GM18868 (cell line): ENCODE results near the gene BBX.

Experiments
- ATAC-seq: cut with Tn5 transposase; IDR thresholded peaks from one replicate; pipeline ENCODE4 v1.9.1; 2021; ENCODE audit warnings: mild to moderate bottlenecking, moderate library complexity; ENCODE audit not compliant: unreplicated experiment

BBX gene

DNA sequence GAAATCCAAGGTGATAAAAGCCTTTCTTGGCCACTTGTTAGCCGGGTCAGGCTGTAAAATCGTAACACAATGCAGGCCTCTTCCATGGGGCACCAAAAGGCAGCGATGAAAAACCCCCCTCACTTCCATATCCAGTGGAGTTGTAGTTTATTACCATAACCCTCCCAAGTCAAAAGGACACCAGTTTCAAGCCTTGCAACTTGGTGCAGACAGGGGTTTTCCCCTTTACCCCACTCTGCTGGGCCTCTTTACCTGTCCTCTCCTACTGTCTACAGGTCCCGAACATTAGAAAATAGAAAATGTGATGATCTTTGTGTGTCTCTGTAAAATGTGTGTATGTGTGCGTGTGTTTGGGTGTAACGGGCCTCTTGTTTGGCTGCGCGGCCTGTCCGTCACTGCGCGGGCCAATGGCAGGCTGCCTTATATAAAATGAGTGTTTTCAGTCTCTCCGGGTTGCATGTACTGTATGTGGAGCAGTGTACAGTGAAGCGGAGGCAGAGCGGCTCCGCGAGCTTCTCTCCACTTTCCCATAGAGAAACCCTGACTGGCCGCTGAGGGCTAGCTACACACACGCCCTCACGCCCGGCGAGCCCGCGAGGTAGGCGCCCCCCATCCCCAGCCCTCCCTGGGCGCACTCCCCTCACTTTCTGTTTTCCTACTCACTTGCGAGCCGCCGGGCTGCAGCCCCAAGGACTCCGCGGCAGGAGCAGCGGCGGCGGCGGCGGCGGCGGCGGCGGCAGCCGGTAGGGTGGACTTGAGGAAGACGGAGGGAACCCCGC, at the start of gene BBX:
TSS of gene BBX (plus strand) at position 453 of the 779 bp plus-strand sequence. CDS start 187,499 bp downstream, outside the sequence.
- peak; percentile 90 for ATAC-seq

DNA sequence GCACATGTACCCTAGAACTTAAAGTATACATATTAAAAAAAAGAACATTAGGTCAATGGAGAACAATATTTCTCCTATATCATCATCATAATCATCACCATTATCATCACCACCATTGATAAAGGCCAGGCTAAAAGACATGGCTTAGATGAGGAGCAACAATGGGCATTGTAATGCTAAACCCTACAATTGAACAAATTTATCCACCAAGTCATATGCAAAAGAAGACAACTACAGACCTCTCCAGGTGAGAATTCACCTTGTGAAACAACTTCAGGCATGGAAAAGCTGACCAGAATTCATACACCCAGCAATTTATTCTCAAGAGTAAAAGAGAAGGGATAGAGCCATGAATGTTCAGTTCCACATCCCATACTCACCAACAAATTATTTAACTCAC, 46.3 kb upstream of the BBX start:
- ATAC-seq, result no peak

DNA sequence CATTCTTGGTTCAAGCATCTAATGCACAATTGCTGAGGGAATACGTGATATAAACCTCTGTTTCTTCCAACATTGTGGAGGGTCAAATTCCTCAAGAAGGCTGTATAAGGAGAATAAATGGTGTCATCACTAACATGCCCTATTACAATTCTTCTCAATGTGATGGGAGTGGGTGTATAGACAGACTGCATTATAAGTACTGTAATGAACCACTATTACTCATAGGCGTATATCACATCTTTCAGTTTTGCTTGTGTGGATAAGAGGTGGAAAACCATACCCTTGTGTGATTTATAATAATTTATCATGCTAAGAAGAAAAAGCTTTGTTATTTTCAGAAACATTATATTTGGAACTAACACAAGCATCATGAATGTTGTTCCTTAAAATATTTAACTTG, 35.3 kb upstream of the BBX start:
- no peak for ATAC-seq

DNA sequence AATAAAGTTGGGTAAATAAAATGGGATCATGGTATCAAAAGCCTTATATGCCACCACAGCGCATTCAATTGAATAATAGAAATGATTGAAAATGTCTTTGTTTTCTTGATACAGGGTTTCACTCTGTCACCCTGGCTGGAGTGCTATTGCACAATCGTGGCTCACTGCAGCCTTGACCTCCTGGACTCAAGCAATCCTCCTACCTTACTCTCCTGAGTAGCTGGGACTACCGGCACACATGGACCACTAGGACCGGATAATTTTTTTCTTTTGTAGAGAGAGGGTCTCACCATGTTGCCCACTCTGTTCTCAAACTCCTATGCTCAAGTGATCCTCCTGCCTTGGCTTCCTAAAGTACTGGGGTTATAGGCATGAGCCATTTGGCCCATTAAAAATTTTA, 33.8 kb upstream of the BBX start:
- no peak for ATAC-seq

DNA sequence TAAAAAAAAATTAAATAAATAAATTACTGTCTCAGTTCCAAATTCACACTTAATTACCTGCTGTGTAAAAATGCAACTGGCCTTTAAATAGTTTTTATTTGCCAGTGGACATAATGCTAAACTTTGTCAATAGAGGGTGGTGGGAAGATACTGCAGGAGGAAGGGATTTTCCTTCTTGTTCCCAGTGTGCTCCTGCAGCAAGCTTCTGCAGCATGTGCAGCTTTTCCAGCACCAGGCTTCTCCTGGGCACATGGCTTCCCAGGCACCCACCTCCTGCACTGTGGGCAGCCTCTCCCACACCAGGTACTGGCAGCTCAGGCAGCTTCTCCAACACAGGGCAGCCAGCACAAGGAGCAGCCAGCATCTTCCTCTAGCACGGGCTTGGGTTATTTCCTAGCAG, 29.6 kb upstream of the BBX start:
- no peak for ATAC-seq

DNA sequence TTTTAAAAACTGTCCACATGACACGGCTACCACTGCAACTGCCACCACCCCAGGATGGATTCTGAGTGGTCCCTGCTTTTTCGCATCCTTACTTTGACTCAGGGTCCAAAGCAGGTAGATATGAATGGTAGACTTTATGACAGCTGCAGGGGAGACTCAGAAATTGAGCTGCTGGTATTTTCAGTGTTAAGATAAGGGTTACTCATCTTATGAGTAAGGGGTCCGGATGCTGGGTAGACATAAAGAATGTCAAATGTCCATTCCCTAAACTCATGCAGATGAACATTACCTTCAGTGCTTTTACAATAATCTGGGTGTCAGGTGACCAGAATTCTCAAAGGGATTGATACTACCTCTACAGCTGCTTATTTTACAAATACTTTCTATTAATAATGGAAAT, 25.9 kb upstream of the BBX start:
- ATAC-seq, result no peak

DNA sequence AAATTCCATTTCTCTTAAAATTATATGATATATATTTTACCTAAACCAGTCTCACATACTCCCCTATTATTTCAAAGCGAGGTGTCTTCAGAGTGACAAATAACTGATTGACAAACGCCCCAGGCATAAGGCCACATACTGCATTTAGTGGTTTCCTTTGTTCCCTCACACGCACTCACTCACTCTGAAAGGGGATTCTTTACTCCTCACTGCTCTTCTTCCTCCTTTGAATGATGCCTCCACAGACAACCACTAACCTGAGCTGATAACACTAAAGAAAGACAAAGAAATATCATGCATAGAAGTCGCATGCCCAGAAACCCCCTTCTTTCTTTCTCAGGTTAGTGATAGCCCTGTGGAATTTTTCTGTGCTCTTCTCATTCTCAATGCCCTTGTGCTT, 24.1 kb upstream of the BBX start:
- peak; percentile 87 for ATAC-seq

DNA sequence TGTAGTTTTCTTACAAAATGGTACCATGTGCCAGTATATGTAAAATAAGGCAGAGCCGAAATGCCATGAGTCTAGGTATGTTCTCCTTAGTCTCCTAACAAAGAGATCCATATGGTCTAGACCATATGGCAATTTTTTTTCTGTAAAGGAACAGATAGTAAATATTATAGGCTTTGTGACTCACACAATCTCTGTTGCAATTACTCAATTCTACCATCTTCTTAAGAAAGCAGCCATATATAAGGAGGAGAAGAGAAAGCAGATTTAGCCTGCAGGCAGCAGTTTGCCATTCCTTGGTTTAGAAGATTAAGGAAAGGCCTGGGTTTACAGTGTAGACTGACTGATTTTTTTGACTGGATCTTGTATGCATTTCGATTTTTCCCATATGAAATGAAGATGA, 16.3 kb upstream of the BBX start:
- no peak for ATAC-seq

DNA sequence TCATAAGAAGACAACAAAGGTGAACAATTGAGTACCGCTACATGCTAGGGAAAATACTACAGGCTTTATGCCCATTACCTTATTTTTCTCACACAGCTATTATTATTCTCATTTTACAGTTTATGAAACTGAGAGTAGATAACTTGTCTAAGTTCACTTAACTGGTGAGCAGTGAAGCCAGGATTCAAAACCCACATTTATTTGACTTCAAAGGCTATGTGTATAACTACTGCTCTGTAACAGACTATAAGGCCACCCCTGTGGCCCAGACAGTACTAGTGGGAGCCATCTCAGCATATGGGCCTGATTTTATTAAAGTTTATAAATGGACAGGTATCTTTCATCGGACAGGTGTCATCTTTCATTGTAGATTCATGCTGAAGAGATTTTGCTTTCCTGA, 14.4 kb upstream of the BBX start:
- peak; percentile 57 for ATAC-seq

DNA sequence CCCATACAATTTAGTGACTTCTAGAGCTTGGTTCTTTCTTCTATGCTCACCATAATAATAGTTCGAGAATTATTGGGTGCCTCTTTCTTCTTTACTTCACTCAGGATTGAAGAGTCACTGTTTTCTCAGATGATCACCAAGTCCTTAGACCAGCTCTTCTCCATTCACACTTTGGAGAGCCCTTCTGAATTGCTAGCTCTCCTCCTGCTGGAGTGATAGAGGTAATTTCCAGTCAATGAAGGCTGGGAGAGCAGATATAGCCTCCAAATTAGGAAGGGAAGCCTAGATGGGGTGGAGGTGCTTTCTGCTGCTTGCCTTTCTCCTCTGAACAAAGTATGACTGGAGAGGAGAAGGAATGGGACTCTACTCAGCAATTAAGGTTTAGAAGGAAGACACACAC, 10.7 kb upstream of the BBX start:
- no peak for ATAC-seq

DNA sequence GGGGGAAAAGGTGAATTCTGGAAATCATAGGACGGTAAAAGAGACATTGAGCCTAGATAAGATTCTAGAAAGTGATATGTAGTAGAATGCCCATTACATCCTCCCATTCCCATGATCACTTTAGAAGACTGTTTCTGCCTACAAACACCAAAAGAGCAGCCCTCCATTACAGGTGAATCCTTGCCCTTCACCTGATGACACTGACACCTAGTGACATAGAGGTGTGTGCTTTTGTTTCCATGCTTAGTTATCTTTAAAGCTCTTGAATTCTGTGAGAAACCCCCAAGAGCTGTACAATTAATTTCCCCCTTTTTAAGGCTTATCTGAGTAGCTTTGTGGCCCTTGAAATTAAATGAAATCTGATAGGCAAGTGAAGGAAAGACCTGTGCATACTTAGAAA, 8.3 kb upstream of the BBX start:
- ATAC-seq, result no peak

DNA sequence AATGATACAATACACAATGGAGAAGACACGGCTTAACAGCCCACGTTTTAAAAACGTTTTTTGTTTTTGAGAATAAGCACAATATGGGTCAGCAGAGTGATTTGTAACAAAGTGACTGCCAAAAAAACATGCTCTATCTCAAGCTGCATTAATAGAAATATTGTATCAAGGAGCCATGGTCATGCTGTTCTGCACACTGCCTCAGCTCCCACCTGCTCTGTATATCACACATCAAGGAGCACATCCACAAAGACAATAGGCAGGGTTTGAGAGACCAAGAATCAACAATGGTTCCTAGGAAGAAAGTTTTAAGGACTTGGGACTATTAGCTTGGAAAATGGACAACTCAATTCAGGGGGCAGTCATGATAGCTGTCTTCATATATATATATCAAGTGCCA, 6.3 kb upstream of the BBX start:
- no peak for ATAC-seq

DNA sequence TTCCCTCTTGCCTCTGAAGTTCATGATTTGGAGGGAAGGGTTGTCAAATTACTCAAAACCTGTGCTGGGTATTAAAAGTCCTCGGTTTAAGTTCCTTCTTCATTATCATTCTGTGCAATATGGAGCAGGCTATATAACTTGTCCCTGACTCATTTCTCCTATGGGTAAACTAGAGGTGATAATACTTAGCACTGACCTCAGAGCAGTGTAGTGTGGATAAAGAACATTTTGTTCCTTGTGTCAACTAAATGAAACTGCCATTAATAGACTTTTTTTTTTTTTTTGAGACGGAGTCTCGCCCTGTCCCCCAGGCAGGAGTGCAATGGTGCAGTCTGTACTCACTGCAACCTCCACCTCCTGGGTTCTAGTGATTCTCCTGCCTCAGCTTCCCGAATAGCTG, 2.2 kb upstream of the BBX start:
- ATAC-seq, result no peak

DNA sequence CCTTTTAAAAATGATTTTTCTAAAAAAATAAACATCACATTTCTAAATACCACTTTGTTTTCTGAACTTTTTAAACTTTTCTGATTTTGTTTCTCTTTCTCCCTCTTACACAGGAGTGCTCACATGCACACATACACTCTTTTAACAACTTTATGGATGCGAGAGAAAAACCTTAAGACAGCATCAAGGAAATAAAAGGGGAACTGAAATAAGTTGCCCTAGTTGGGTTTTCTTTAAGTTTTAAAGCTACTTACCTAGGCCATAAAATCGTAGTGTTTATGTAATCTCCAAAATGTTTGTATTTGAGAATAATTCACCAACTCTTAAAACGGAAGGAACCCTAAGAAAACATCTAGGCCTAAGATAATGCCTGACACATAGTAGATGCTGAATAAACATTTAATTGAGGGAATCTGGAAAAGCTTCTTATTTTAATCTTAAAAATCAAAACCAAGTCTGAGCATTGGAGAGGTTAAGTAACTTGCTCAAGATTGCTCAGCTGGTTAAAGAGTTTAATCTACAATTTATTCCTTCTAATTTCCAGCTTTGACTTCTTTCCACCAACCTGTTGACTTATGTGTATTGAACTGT, 1.2 kb upstream of the BBX start:
- no peak for ATAC-seq

DNA sequence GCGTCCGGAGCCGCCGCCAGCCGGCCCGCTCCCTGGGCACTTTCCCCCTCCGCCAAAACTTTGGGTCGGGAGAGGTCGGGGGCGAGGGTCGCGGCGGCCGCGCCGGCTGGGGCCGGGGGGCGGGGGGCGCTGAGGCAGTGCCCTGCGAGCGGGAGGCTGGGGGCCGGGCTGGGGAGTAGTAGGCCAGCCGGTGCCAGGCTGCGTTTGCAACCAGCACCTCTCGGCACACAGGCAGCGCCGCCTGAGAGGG, 452 bp downstream of the BBX start:
- ATAC-seq, result peak; percentile 20

DNA sequence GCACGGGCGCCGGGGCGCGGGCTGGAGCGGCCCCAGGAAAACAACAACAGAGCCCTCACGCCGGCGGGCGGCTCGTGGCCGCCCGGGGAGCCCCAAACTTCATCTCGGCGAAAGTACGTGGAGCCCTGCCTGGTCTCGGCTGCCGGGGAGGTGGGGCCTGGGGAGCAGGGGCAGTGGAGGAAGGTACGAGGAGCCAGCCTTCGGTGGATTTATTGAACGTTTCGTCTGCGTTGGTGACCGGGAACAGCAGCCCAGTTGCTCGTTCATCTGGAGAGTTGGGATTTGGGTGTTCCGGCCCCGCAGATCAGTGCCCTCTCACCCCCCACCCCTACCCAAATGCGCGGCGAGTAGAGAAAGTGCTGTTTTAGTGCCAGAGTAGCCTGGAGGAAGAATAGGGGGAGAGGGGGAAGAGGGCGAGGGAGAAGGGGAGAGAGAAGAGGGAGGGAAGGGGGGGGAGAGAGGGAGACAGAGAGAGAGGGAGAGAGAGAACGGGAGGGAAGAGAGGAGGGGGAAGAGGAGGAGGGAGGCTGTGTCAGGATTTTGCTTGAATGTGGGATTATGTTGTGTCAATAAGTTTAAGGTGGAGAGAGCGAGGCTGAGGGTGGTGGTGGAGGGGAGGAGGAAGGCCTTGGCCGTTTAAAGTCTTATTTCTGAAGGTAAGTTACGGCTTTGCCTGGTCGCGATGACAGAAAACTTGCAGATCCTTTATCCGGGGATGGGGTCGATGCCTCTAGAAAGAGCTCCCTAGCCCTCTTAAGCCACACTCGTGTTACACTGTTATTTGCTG, 970 bp downstream of the BBX start:
- ATAC-seq, result peak; percentile 28

DNA sequence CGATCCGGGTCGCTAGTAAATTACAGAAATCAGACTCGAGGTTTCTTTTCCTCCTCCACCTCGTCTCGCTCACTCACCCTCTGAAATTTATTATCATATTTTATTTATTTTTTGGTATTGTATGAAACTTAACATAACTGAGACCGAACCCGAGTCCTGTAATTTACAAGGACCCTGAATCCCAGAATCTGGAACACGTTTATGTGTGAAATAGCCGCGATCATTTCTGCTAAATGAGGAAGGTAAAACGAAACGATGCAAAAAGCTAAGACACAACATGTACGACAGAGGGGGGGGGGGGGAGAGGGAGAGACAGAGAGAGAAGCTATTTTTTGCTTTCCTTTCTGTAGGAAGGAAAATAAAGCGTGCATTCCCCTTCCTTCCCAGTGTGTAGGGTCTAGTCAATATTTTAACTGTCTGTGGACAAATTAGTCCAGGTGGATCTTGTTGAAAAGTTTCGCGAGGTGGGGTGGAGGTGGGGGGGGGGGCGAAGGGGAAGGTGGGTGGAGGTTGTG, 1.6 kb downstream of the BBX start:
- ATAC-seq, result no peak

DNA sequence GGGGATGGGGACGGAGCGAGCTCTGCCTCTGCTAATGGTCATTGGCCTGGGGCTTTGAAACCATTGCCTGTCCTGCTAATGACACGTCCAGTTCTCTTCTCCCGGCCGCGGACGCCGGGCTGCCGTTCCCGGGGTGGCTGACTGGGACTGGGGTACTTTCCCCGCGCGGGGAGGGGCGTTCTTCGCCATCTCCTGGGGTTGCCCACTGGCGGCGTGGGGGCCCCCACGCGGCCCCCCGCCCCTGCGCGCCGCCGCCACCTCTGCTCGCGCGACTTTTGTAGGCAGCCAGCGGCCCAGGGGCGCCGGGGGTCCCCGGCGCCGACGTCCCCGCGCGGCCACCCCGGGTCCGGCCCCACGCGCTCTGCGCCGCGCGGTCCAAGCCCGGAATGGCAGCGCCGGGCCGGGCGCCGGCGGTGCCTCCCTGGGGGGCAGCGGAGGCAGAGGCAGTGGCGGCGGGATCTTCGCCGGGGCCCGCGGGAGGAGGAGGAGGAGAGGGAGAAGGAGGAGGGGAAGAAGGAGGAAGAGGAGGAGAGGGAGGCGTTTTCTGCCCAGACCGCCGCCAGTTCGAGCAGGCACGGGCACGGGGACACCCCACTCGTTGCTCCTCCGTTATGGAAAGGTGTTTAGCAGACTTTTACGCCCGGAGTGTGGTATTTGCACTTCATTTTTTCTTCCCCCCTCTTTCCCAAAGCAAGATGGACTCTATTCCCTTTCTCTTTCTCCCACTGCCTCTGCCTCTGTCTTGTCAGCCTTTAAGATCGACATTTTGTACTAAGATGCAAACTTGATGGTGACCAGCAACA, 2.3 kb downstream of the BBX start:
- ATAC-seq, result no peak

DNA sequence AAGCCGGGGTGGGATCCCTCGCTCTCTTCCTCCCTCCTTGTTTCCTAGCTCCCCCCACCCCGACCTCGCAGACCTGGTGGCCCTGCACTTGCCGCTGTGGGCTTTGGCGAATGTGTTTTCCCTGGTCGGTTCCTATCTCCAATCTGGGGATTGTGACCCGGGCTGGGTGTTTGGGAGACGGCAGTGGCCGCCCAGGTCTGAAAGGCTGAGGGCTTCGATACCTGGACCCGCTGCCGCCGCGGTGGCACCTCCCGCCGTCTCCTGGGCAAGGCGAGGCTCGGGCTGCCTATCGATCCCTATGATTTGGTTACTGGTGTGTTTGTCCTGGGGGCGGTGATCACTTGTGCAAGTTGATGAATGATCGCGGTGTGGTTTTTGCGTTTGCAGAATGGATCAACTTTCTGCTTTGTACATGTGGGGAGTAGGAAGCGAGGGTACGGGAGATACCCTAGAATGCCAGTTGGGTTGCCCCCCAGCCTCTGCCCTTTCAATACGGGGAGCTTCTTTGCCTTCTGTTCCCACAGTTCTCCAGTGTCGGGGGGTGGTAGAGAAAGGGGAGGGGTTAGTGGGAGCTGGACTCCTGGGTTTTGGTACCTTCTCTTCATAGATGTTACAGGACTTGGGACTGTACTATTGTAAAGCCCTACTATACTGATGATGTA, 3.0 kb downstream of the BBX start:
- ATAC-seq, result no peak

DNA sequence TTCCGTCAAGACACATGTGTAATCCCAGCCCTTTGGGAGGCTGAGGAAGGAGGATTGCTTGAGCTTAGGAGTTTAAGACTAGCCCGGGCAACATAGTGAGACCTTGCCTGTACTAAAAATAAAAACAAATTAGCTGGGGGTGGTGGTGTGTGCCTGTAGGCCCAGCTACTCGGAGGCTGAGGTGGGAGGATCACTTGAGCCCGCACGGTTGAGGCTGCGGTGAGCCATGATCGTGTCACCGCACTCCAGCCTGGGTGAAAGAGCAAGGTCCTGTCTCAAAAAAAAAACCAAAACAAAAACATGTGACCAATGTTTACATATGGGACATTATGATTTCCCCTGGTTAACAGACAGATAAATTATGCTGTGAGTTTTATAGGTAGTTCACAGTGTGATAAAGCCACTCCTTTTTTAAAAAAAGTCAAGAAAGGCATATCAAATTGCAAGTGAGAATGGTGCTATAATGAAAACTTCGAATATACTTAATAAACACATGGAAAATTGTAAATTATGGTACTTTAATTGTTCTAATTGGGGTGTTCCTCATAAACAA, 9.2 kb downstream of the BBX start:
- no peak for ATAC-seq
